HAP-1 (cell line): ENCODE results near the gene AK2.
"Not testable (repeated sequence)": the region's sequence is repeated elsewhere in the genome, so short reads cannot be mapped to it uniquely, and the experiment has no call there.

Experiments used
- DNase-seq, 2 experiments: peaks; one replicate each; pipeline ENCODE4 v3.0.0-alpha.2; 2016 to 2020; ENCODE audit warnings: low spot score in 2 of 2
- H3K27me3 ChIP-seq: fragments of 250-450 bp; sonication (Bioruptor Pico); 2 replicates; pipeline ENCODE4 v1.5.1; 2020; ENCODE audit warnings: low read depth, mild to moderate bottlenecking, moderate library complexity
- H3K36me3 ChIP-seq: fragments of 250-450 bp; sonication (Bioruptor Pico); replicated peaks from 2 replicates; pipeline ENCODE4 v1.5.1; 2020; ENCODE audit warnings: mild to moderate bottlenecking
- H3K4me1 ChIP-seq: fragments of 250-450 bp; sonication (Bioruptor Pico); 2 replicates; pipeline ENCODE4 v1.5.1; 2020; ENCODE audit warnings: mild to moderate bottlenecking
- H3K4me3 ChIP-seq: fragments of 250-450 bp; sonication (Bioruptor Pico); 2 replicates; pipeline ENCODE4 v1.5.1; 2020; ENCODE audit warnings: mild to moderate bottlenecking, moderate library complexity
- H3K9me3 ChIP-seq: fragments of 250-450 bp; sonication (Bioruptor Pico); 2 replicates; pipeline ENCODE4 v1.5.1; 2020; ENCODE audit warnings: mild to moderate bottlenecking, moderate library complexity
- in situ Hi-C: fragments of 300-500 bp; cut with MboI; formaldehyde crosslinking; loops from 3 replicates; pipeline ENCODE4 v1.14.3; 2020; ENCODE audit warnings: low sequenced_read_pairs, inconsistent platforms, mixed read lengths

Gene AK2

GRCh38 chr1:33066477-33066876 lies 29.8 kb upstream of the AK2 start:
- in situ Hi-C loops, H3K4me3 ChIP-seq, H3K27me3 ChIP-seq, H3K36me3 ChIP-seq, DNase-seq: not testable (repeated sequence)
- Histone ChIP-seq H3K4me1 (peaks cover 10% of the 10 kb centered on the region), H3K9me3 (peaks cover 21% of the 10 kb centered on the region)

- DNase-seq, result no peak
- Histone ChIP-seq H3K4me3 (no peak overlapping the region), H3K27me3 (no peaks in the 10 kb centered on the region), H3K36me3 (no peaks in the 10 kb centered on the region), H3K9me3 (peaks cover 21% of the 10 kb centered on the region), H3K4me1 (peaks cover 10% of the 10 kb centered on the region)
- in situ Hi-C loops, result no loop called here
Measured at GRCh38 chr1:33065301-33065700, 28.6 kb upstream of the AK2 start.

GRCh38 chr1:33064284-33064683 lies 27.6 kb upstream of the AK2 start:
- H3K9me3 ChIP-seq, result peaks cover 21% of the 10 kb centered on the region
- peak in 1 of 2 experiments; percentile 43 for DNase-seq
- H3K36me3 ChIP-seq, in situ Hi-C loops, H3K27me3 ChIP-seq, H3K4me3 ChIP-seq: not testable (repeated sequence)
- H3K4me1 ChIP-seq, result peaks cover 10% of the 10 kb centered on the region

- H3K36me3 ChIP-seq, result no peaks in the 10 kb centered on the region
- H3K4me3 ChIP-seq, result no peak overlapping the region
- DNase-seq, result no peak
- H3K4me1 ChIP-seq, result no peaks in the 10 kb centered on the region
- in situ Hi-C loops, result no loop called here
- H3K27me3 ChIP-seq, result no peaks in the 10 kb centered on the region
- H3K9me3 ChIP-seq, result peaks cover 21% of the 10 kb centered on the region
Measured at GRCh38 chr1:33061834-33062233, 25.2 kb upstream of the AK2 start.

GRCh38 chr1:33060579-33061083 lies 23.9 kb upstream of the AK2 start:
- Histone ChIP-seq H3K36me3 (no peaks in the 10 kb centered on the region), H3K4me1 (no peaks in the 10 kb centered on the region), H3K9me3 (peaks cover 18% of the 10 kb centered on the region), H3K4me3 (no peak overlapping the region), H3K27me3 (no peaks in the 10 kb centered on the region)
- no peak for DNase-seq
- in situ Hi-C loops, result no loop called here

- Histone ChIP-seq H3K4me3 (no peak overlapping the region), H3K4me1 (no peaks in the 10 kb centered on the region), H3K27me3 (no peaks in the 10 kb centered on the region), H3K9me3 (no peaks in the 10 kb centered on the region), H3K36me3 (no peaks in the 10 kb centered on the region)
- in situ Hi-C loops, result no loop called here
- no peak for DNase-seq
Measured at GRCh38 chr1:33057095-33057494, 20.4 kb upstream of the AK2 start.

GRCh38 chr1:33056426-33056825 lies 19.7 kb upstream of the AK2 start:
- no peak overlapping the region for H3K4me3 ChIP-seq
- H3K9me3 ChIP-seq, result no peaks in the 10 kb centered on the region
- H3K27me3 ChIP-seq, result no peaks in the 10 kb centered on the region
- in situ Hi-C loops, result no loop called here
- H3K36me3 ChIP-seq, result no peaks in the 10 kb centered on the region
- no peaks in the 10 kb centered on the region for H3K4me1 ChIP-seq
- DNase-seq, result no peak

- in situ Hi-C loops, result no loop called here
- no peaks in the 10 kb centered on the region for H3K27me3 ChIP-seq
- no peaks in the 10 kb centered on the region for H3K4me1 ChIP-seq
- no peaks in the 10 kb centered on the region for H3K9me3 ChIP-seq
- peak; percentile 65 to 71 for DNase-seq
- no peak overlapping the region for H3K4me3 ChIP-seq
- no peaks in the 10 kb centered on the region for H3K36me3 ChIP-seq
Measured at GRCh38 chr1:33055210-33056008, 18.7 kb upstream of the AK2 start.

GRCh38 chr1:33050221-33051076 lies 13.8 kb upstream of the AK2 start:
- H3K9me3 ChIP-seq, result peaks cover 6% of the 10 kb centered on the region; the same call in 1 of the 2 replicates
- H3K36me3 ChIP-seq, result no peaks in the 10 kb centered on the region
- no peaks in the 10 kb centered on the region for H3K4me1 ChIP-seq
- no peaks in the 10 kb centered on the region for H3K27me3 ChIP-seq
- no peak for DNase-seq
- in situ Hi-C loops, result no loop called here
- no peak overlapping the region for H3K4me3 ChIP-seq

- in situ Hi-C loops, result no loop called here
- no peak for DNase-seq
Measured at GRCh38 chr1:33049371-33049770, 12.7 kb upstream of the AK2 start.

GRCh38 chr1:33048426-33048825 lies 11.7 kb upstream of the AK2 start:
- Histone ChIP-seq H3K4me3 (no peak overlapping the region), H3K27me3 (no peaks in the 10 kb centered on the region), H3K36me3 (no peaks in the 10 kb centered on the region), H3K9me3 (peaks cover 6% of the 10 kb centered on the region; the same call in 1 of the 2 replicates), H3K4me1 (no peaks in the 10 kb centered on the region)
- in situ Hi-C loops, result no loop called here
- DNase-seq, result no peak

More at GRCh38 chr1:33049371-33049770, 12.7 kb upstream of the AK2 start:
- no peaks in the 10 kb centered on the region for H3K27me3 ChIP-seq
- peaks cover 6% of the 10 kb centered on the region; the same call in 1 of the 2 replicates for H3K9me3 ChIP-seq
- H3K4me3 ChIP-seq, result no peak overlapping the region
- no peaks in the 10 kb centered on the region for H3K4me1 ChIP-seq
- H3K36me3 ChIP-seq, result no peaks in the 10 kb centered on the region

- H3K9me3 ChIP-seq, result peaks cover 6% of the 10 kb centered on the region; the same call in 1 of the 2 replicates
- H3K27me3 ChIP-seq, result no peaks in the 10 kb centered on the region
- no peaks in the 10 kb centered on the region for H3K36me3 ChIP-seq
- H3K4me1 ChIP-seq, result no peaks in the 10 kb centered on the region
- no peak overlapping the region for H3K4me3 ChIP-seq
- DNase-seq, result no peak
- in situ Hi-C loops, result no loop called here
Measured at GRCh38 chr1:33047839-33048305, 11.2 kb upstream of the AK2 start.

- Histone ChIP-seq H3K4me3 (no peak overlapping the region), H3K9me3 (peaks cover 6% of the 10 kb centered on the region; the same call in 1 of the 2 replicates), H3K27me3 (no peaks in the 10 kb centered on the region), H3K4me1 (no peaks in the 10 kb centered on the region), H3K36me3 (no peaks in the 10 kb centered on the region)
- in situ Hi-C loops, result no loop called here
- DNase-seq, result no peak
Measured at GRCh38 chr1:33047290-33047689, 10.6 kb upstream of the AK2 start.

- H3K27me3 ChIP-seq, H3K4me1 ChIP-seq, H3K36me3 ChIP-seq, H3K9me3 ChIP-seq, DNase-seq, in situ Hi-C loops, H3K4me3 ChIP-seq: not testable (repeated sequence)
Measured at GRCh38 chr1:33046234-33046633, 9.6 kb upstream of the AK2 start.
